Keratinocyte (primary cell): Measurements from ENCODE around the gene ENPP3. TPM values are rescaled to one million over a fixed set of nuclear protein-coding genes. Genes with fewer than 3 reads are reported as not detected.

ENCODE experiments used
- DNase-seq: peaks from one replicate; pipeline ENCODE4 v3.0.0-alpha.2; 2011; ENCODE audit warnings: low read depth, missing footprints, low spot score
- FAIRE-seq: peaks from 2 replicates; lab custom pipeline; 2011; peaks lifted over from hg19 to GRCh38; lab: Jason Lieb, UNC
- H2AFZ ChIP-seq: 2 replicates; pipeline ENCODE4 v1.6.0; 2012; ENCODE audit warnings: low read length, control low read depth, inconsistent platforms; ENCODE audit not compliant: control insufficient read depth
- H3K27ac ChIP-seq: 2 replicates; pipeline ENCODE4 v1.5.1; 2011; ENCODE audit warnings: low read length; ENCODE audit not compliant: control insufficient read depth, insufficient read depth
- H3K27me3 ChIP-seq: 3 replicates; pipeline ENCODE4 v1.6.0; 2011; ENCODE audit warnings: low read length; ENCODE audit not compliant: control insufficient read depth, insufficient read depth; ENCODE audit errors: extremely low read depth
- H3K36me3 ChIP-seq, 2 experiments: 2 replicates in 1 of 2; 3 replicates in 1 of 2; pipeline ENCODE4 v1.5.1; 2011; ENCODE audit warnings: low read length in 2 of 2, mild to moderate bottlenecking in 1 of 2; ENCODE audit not compliant: control insufficient read depth in 2 of 2, insufficient read depth in 2 of 2; ENCODE audit errors: extremely low read depth in 1 of 2
- H3K4me1 ChIP-seq: 3 replicates; pipeline ENCODE4 v1.5.1; 2011; ENCODE audit warnings: low read length; ENCODE audit not compliant: control insufficient read depth, insufficient read depth; ENCODE audit errors: extremely low read depth
- H3K4me2 ChIP-seq: 3 replicates; pipeline ENCODE4 v1.6.0; 2011; ENCODE audit warnings: low read depth, low read length; ENCODE audit not compliant: control insufficient read depth, insufficient read depth; ENCODE audit errors: extremely low read depth
- H3K4me3 ChIP-seq, 3 experiments: fragments of 200-600 bp in 1 of 3; sonication (generic) in 1 of 3; 2 replicates in 2 of 3; 3 replicates in 1 of 3; pipeline ENCODE4 v1.5.1; 2011 to 2016; ENCODE audit warnings: low read length in 3 of 3, mild to moderate bottlenecking in 3 of 3, control low read depth in 2 of 3, inconsistent platforms in 1 of 3, low read depth in 1 of 3, mixed read lengths in 1 of 3, mixed run types in 1 of 3, moderate library complexity in 1 of 3; ENCODE audit not compliant: control insufficient read depth in 2 of 3, insufficient read depth in 2 of 3; ENCODE audit errors: extremely low read depth in 1 of 3
- H3K79me2 ChIP-seq: 2 replicates; pipeline ENCODE4 v1.6.0; 2012; ENCODE audit warnings: low read length; ENCODE audit not compliant: control insufficient read depth, insufficient read depth
- H3K9ac ChIP-seq: 3 replicates; pipeline ENCODE4 v1.6.0; 2011; ENCODE audit warnings: low read length; ENCODE audit not compliant: control insufficient read depth, insufficient read depth; ENCODE audit errors: extremely low read depth
- H3K9me1 ChIP-seq: 3 replicates; pipeline ENCODE4 v1.6.0; 2011; ENCODE audit warnings: low read length; ENCODE audit not compliant: control insufficient read depth, insufficient read depth; ENCODE audit errors: extremely low read depth
- H3K9me3 ChIP-seq: 2 replicates; pipeline ENCODE4 v1.5.1; 2012; ENCODE audit warnings: low read depth, low read length; ENCODE audit not compliant: control insufficient read depth
- H4K20me1 ChIP-seq: 3 replicates; pipeline ENCODE4 v1.6.0; 2011; ENCODE audit warnings: low read length; ENCODE audit not compliant: control insufficient read depth, insufficient read depth; ENCODE audit errors: extremely low read depth
- CTCF ChIP-seq, 3 experiments: IDR thresholded peaks in 1 of 3; conservative IDR thresholded peaks in 1 of 3; optimal IDR thresholded peaks in 1 of 3; 2 replicates in 2 of 3; 3 replicates in 1 of 3; pipeline versions ENCODE3 to v1.5.1; 2011; ENCODE audit warnings: low read length in 3 of 3, mild to moderate bottlenecking in 3 of 3, moderate library complexity in 2 of 3, control low read depth in 1 of 3, inconsistent platforms in 1 of 3; ENCODE audit not compliant: insufficient read depth in 2 of 3; ENCODE audit errors: extremely low read depth in 1 of 3
- EZH2 ChIP-seq: IDR thresholded peaks from one replicate; pipeline ENCODE4 v1.6.1; 2012; ENCODE audit warnings: inconsistent platforms, mild to moderate bottlenecking, low read length, moderate library complexity
- dilution Hi-C: fragments of 300-500 bp; cut with MboI; formaldehyde crosslinking; loops from one replicate; pipeline ENCODE4 v1.7.0; 2020; ENCODE audit warnings: low sequenced_read_pairs; ENCODE audit not compliant: extremely low pct_ligation_motif_present
- polyA plus RNA-seq, 5 experiments: library from polyadenylated mRNA; depleted of rRNA in 3 of 5; stranded (reverse) in 3 of 5; stranded (forward) in 1 of 5; unstranded in 1 of 5; fragments of >200 nt; gene quantifications; 1 replicate in 1 of 5; 2 replicates in 3 of 5; 3 replicates in 1 of 5; pipeline versions ENCODE4 v1.2.1 to v1.2.3, GENCODE V29; 2011 to 2012; ENCODE audit warnings: missing spikeins in 2 of 5, low read depth in 1 of 5, low replicate concordance in 1 of 5

Gene ENPP3
- polyA plus RNA-seq, 1 donor (not counting 4 experiments of a cell fraction or from before 2014, with no cell fraction given), result not detected

- Histone ChIP-seq H3K4me3 (peak within 1 kb of the TSS; percentile 75 to 88 (median 83)), H3K27me3 (no peaks in the 10 kb centered on the region), H4K20me1 (no peaks in the 10 kb centered on the region), H3K27ac (peak within 1 kb of the TSS; percentile 82), H3K9me1 (no peaks in the 10 kb centered on the region), H2AFZ (peak within 1 kb of the TSS; percentile 95), H3K79me2 (peaks cover 12% of the 10 kb centered on the region), H3K36me3 (peaks cover 0 to under 1% of the 10 kb centered on the region in 2 experiments), H3K4me1 (peaks cover 6% of the 10 kb centered on the region), H3K9me3 (no peaks in the 10 kb centered on the region), H3K9ac (peak within 1 kb of the TSS; percentile 90), H3K4me2 (peak within 1 kb of the TSS; percentile 82)
- DNase-seq (peak; percentile 56), FAIRE-seq (peak; percentile 17)
- dilution Hi-C loops, result no loop called here
- no peak for TF ChIP-seq EZH2
- TF ChIP-seq CTCF (optimal IDR thresholded peaks at IDR 0.05 in 1 of 3, IDR thresholded peaks at IDR 0.05 in 1 of 3, conservative IDR thresholded peaks at IDR 0.05 in 1 of 3; ENCODE audit: extremely low read depth in 1 of 3, insufficient read depth in 2 of 3, low read length in 3 of 3), result peak; percentile 99 to 100 (median 99)
Measured at GRCh38 chr6:131627724-131628682, 9.1 kb upstream of the ENPP3 start, which contains the start of gene MED23. Gene MED23 (minus strand): TSS chr6:131628242. CDS start chr6:131628049, 193 bp downstream.

GRCh38 chr6:131628726-131629125 lies 8.4 kb upstream of the ENPP3 start:
- Histone ChIP-seq H3K9ac (no peak overlapping the region), H3K36me3 (no peaks in the 10 kb centered on the region), H3K4me1 (peaks cover 6% of the 10 kb centered on the region), H3K9me3 (no peaks in the 10 kb centered on the region), H3K4me3 (peak overlapping the region in 1 of 3 experiments; percentile 55), H3K79me2 (peaks cover 12% of the 10 kb centered on the region), H3K9me1 (no peaks in the 10 kb centered on the region), H3K27me3 (no peaks in the 10 kb centered on the region), H2AFZ (peak overlapping the region; percentile 95), H4K20me1 (no peaks in the 10 kb centered on the region), H3K27ac (no peak overlapping the region), H3K4me2 (peak overlapping the region; percentile 82)
- dilution Hi-C loops, result no loop called here
- FAIRE-seq (no peak), DNase-seq (no peak)
- TF ChIP-seq EZH2 (no peak), CTCF (optimal IDR thresholded peaks at IDR 0.05 in 1 of 3, IDR thresholded peaks at IDR 0.05 in 1 of 3, conservative IDR thresholded peaks at IDR 0.05 in 1 of 3; ENCODE audit: extremely low read depth in 1 of 3, insufficient read depth in 2 of 3, low read length in 3 of 3) (no peak)
